ENCODE measurements around the gene PTPRB.

The PTPRB gene

GRCh38 chr12:70639535-70639934, 2.3 kb upstream of the PTPRB start:
- DNase-seq (ENCODE audit: low read depth): no peak
- no peak overlapping the region for H3K4me3 ChIP-seq (ENCODE audit: control insufficient read depth, low read depth, low read length)
- TF ChIP-seq, protein P1, sequence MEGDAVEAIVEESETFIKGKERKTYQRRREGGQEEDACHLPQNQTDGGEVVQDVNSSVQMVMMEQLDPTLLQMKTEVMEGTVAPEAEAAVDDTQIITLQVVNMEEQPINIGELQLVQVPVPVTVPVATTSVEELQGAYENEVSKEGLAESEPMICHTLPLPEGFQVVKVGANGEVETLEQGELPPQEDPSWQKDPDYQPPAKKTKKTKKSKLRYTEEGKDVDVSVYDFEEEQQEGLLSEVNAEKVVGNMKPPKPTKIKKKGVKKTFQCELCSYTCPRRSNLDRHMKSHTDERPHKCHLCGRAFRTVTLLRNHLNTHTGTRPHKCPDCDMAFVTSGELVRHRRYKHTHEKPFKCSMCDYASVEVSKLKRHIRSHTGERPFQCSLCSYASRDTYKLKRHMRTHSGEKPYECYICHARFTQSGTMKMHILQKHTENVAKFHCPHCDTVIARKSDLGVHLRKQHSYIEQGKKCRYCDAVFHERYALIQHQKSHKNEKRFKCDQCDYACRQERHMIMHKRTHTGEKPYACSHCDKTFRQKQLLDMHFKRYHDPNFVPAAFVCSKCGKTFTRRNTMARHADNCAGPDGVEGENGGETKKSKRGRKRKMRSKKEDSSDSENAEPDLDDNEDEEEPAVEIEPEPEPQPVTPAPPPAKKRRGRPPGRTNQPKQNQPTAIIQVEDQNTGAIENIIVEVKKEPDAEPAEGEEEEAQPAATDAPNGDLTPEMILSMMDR (conservative IDR thresholded peaks at IDR 0.05; ENCODE audit: control insufficient read depth, insufficient read depth, low read depth, low read length): no peak

DNA sequence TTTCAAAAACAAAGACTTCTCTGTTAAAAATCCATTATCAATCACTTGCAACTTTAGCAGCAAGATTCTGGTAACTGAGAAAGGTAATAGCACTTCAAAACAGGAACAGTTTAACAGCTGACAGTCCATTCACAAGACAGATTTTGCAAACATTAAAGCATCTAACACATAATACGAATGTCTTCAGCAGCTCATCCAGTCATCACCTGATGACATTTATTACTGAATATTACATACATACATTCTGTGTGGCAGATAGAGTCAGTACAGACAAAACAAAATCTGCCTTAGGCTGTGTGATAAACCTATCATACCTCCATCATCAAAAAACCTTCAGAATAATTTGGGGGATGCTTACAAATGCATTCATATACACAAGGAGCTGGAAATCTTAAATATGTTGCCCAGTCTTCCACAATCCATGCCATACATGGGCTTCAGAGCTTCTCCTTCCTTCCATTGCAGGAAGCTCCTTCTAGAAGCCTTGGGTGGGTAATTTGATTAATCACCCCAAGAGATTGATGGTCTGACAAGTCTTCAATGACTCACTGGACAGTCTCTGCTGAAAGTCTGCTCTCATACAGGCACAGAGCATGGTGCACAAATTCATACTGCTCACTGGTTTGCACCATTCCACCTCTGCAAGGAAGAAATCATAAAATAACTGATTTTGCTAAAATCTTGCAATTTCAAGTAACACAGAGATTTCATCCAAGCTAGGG, 1.6 kb upstream of the PTPRB start:
- no peak overlapping the region for H3K4me3 ChIP-seq (ENCODE audit: control insufficient read depth, low read depth, low read length)
- TF ChIP-seq, protein P1 (conservative IDR thresholded peaks at IDR 0.05; ENCODE audit: control insufficient read depth, insufficient read depth, low read depth, low read length): no peak
- DNase-seq (ENCODE audit: low read depth): peak; percentile 7

- TF ChIP-seq, protein P1 (conservative IDR thresholded peaks at IDR 0.05; ENCODE audit: control insufficient read depth, insufficient read depth, low read depth, low read length): no peak
- no peak for DNase-seq (ENCODE audit: low read depth)
- no peak overlapping the region for H3K4me3 ChIP-seq (ENCODE audit: control insufficient read depth, low read depth, low read length)
Observed at GRCh38 chr12:70635755-70636154, 1.5 kb downstream of the PTPRB start.

GRCh38 chr12:70628701-70629480, 8.3 kb downstream of the PTPRB start:
- no peak for DNase-seq (ENCODE audit: low read depth)
- no peak overlapping the region for H3K4me3 ChIP-seq (ENCODE audit: control insufficient read depth, low read depth, low read length)
- TF ChIP-seq, protein P1 (conservative IDR thresholded peaks at IDR 0.05; ENCODE audit: control insufficient read depth, insufficient read depth, low read depth, low read length): no peak

- H3K4me3 ChIP-seq (ENCODE audit: control insufficient read depth, low read depth, low read length): no peak overlapping the region
Observed at GRCh38 chr12:70627677-70628076, 9.6 kb downstream of the PTPRB start.

DNA sequence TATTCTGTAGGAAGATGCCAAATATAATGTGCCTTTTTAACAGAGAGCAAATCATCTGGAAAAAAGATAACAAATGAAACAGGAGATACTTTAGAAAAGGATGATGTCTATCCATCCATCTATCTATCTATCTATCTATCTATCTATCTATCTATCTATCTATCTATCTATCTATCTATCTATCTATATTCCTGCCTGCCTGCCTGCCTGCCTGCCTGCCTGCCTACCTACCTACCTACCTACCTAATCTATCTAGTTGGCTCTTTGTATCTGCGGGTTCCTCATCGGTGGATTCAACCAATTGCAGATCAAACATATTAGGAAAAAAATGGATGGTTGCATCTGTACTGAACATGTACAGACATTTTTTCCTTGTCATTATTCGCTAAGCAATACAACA, 11.0 kb downstream of the PTPRB start:
- H3K4me3 ChIP-seq (ENCODE audit: control insufficient read depth, low read depth, low read length): no peak overlapping the region
- no peak for DNase-seq (ENCODE audit: low read depth)
- TF ChIP-seq, protein P1 (conservative IDR thresholded peaks at IDR 0.05; ENCODE audit: control insufficient read depth, insufficient read depth, low read depth, low read length): no peak

More at GRCh38 chr12:70627677-70628076, 9.6 kb downstream of the PTPRB start:
- DNase-seq (ENCODE audit: low read depth): no peak
- TF ChIP-seq, protein P1 (conservative IDR thresholded peaks at IDR 0.05; ENCODE audit: control insufficient read depth, insufficient read depth, low read depth, low read length): no peak
